Measurements from ENCODE around the gene ADAMTS13. TPM values are rescaled to one million over a fixed set of nuclear protein-coding genes. Genes with fewer than 3 reads are reported as not detected.

Gene ADAMTS13
- total RNA-seq, 4 donors from 2014 or later = 1.7 to 4.3 (median 3.2) TPM

GRCh38 chr9:133463234-133463863 lies 41.2 kb downstream of the ADAMTS13 start:
- 83 to 85% methylated on average over 17 to 22 of the region's 22 CpGs for WGBS, 2 donors
- no peak for DNase-seq (ENCODE audit: low spot score in 2 of 2)
- no peak overlapping the region for H3K27ac ChIP-seq
- peaks cover 0 to 39% (median 0%) of the 10 kb centered on the region in 3 donors for H3K36me3 ChIP-seq
- no peak overlapping the region for H3K4me3 ChIP-seq
- H3K9me3 ChIP-seq = no peaks in the 10 kb centered on the region
- H3K27me3 ChIP-seq = no peaks in the 10 kb centered on the region
- H3K4me1 ChIP-seq = peaks cover 0 to 25% (median 11%) of the 10 kb centered on the region in 4 donors
- TF ChIP-seq POLR2A (IDR thresholded peaks at IDR 0.05) = no peak
- TF ChIP-seq CTCF (IDR thresholded peaks at IDR 0.05) = no peak
- no peak for TF ChIP-seq EP300 (IDR thresholded peaks at IDR 0.05)

- no peak for TF ChIP-seq POLR2A (IDR thresholded peaks at IDR 0.05)
- Histone ChIP-seq H3K4me1 (peaks cover 0 to 20% (median 10%) of the 10 kb centered on the region in 4 donors), H3K27ac (no peak overlapping the region), H3K9me3 (no peaks in the 10 kb centered on the region), H3K27me3 (no peaks in the 10 kb centered on the region), H3K36me3 (peaks cover 0 to 46% (median 4%) of the 10 kb centered on the region in 3 donors), H3K4me3 (no peak overlapping the region)
- WGBS, 2 donors = 79 to 82% methylated on average over 24 of the region's 24 CpGs
- no peak for DNase-seq (ENCODE audit: low spot score in 2 of 2)
Measured at GRCh38 chr9:133463864-133464615, 41.9 kb downstream of the ADAMTS13 start.

GRCh38 chr9:133464638-133465037 lies 42.5 kb downstream of the ADAMTS13 start:
- H3K27ac ChIP-seq = no peak overlapping the region
- peaks cover 0 to 52% (median 4%) of the 10 kb centered on the region in 3 donors for H3K36me3 ChIP-seq
- no peak for DNase-seq (ENCODE audit: low spot score in 2 of 2)
- no peaks in the 10 kb centered on the region for H3K27me3 ChIP-seq
- H3K4me1 ChIP-seq = peaks cover 0 to 16% (median 9%) of the 10 kb centered on the region in 4 donors
- WGBS, 2 donors = 98% methylated on average over 8 of the region's 10 CpGs
- H3K4me3 ChIP-seq = no peak overlapping the region
- TF ChIP-seq EP300 (IDR thresholded peaks at IDR 0.05) (no peak), CTCF (IDR thresholded peaks at IDR 0.05) (no peak), POLR2A (IDR thresholded peaks at IDR 0.05) (no peak)
- no peaks in the 10 kb centered on the region for H3K9me3 ChIP-seq

GRCh38 chr9:133465984-133466383 lies 43.8 kb downstream of the ADAMTS13 start:
- peaks cover 0 to 54% (median 4%) of the 10 kb centered on the region in 3 donors for H3K36me3 ChIP-seq
- DNase-seq (ENCODE audit: low spot score in 2 of 2) = no peak
- WGBS, 2 donors = 80 to 85% methylated on average over 6 of the region's 6 CpGs

GRCh38 chr9:133467101-133467500 lies 44.9 kb downstream of the ADAMTS13 start:
- TF ChIP-seq EP300 (IDR thresholded peaks at IDR 0.05) (no peak), CTCF (IDR thresholded peaks at IDR 0.05) (no peak), POLR2A (IDR thresholded peaks at IDR 0.05) (no peak)
- Histone ChIP-seq H3K27me3 (no peaks in the 10 kb centered on the region), H3K4me3 (no peak overlapping the region), H3K36me3 (peaks cover 0 to 54% (median 4%) of the 10 kb centered on the region in 3 donors), H3K27ac (no peak overlapping the region), H3K4me1 (no peaks in the 10 kb centered on the region), H3K9me3 (no peaks in the 10 kb centered on the region)
- WGBS, 2 donors = 83 to 84% methylated on average over 9 to 10 of the region's 10 CpGs
- no peak for DNase-seq (ENCODE audit: low spot score in 2 of 2)

More at GRCh38 chr9:133465984-133466383, 43.8 kb downstream of the ADAMTS13 start:
- H3K4me1 ChIP-seq = peaks cover 0 to 8% (median 3%) of the 10 kb centered on the region in 4 donors
- TF ChIP-seq EP300 (IDR thresholded peaks at IDR 0.05) (no peak), CTCF (IDR thresholded peaks at IDR 0.05) (no peak), POLR2A (IDR thresholded peaks at IDR 0.05) (no peak)
- H3K9me3 ChIP-seq = no peaks in the 10 kb centered on the region
- no peak overlapping the region for H3K27ac ChIP-seq
- H3K4me3 ChIP-seq = no peak overlapping the region
- H3K27me3 ChIP-seq = no peaks in the 10 kb centered on the region
